Activated T-cell treated with anti-CD3 and anti-CD28 coated beads, Interleukin-2, amount 50 U/mL, for 72 hours (primary cell): Measurements from ENCODE around the gene SCN2B. TPM values are rescaled to one million over a fixed set of nuclear protein-coding genes. Genes with fewer than 3 reads are reported as not detected.

Experiments
- ATAC-seq, 2 donors: fragments of 150-1000 bp; cut with Tn5 transposase; replicated peaks in 1 of 2; 2 replicates each; pipeline ENCODE4 v1.10.0; 2021; ENCODE audit warnings: moderate library complexity in 2 of 2, mild to moderate bottlenecking in 1 of 2
- DNase-seq, 2 donors: peaks; one replicate each; pipeline ENCODE4 v3.0.0; 2021 to 2022; ENCODE audit warnings: mixed read lengths in 1 of 2
- H3K27ac Mint-ChIP-seq: one replicate; pipeline ENCODE4 v1.8.0; 2022; ENCODE audit warnings: mild to moderate bottlenecking, moderate library complexity, mixed read lengths
- H3K27me3 Mint-ChIP-seq: one replicate; pipeline ENCODE4 v1.8.0; 2022; ENCODE audit warnings: low read depth, mixed read lengths
- H3K36me3 Mint-ChIP-seq, 2 donors: one replicate each; pipeline ENCODE4 v1.8.0; 2022; ENCODE audit warnings: mixed read lengths in 2 of 2, mild to moderate bottlenecking in 1 of 2; ENCODE audit not compliant: insufficient read depth in 2 of 2
- H3K4me1 Mint-ChIP-seq: one replicate; pipeline ENCODE4 v1.8.0; 2022; ENCODE audit warnings: low read depth, mixed read lengths
- H3K4me3 Mint-ChIP-seq, 2 donors: one replicate each; pipeline ENCODE4 v1.8.0; 2022; ENCODE audit warnings: mild to moderate bottlenecking in 2 of 2, mixed read lengths in 2 of 2, moderate library complexity in 2 of 2
- H3K9me3 Mint-ChIP-seq, 2 donors: one replicate each; pipeline ENCODE4 v1.8.0; 2022; ENCODE audit warnings: mixed read lengths in 2 of 2
- total RNA-seq, 2 donors: library from RNA; stranded (reverse); gene quantifications; one replicate each; pipeline ENCODE4 v1.2.3, GENCODE V29; 2022

Gene SCN2B
- total RNA-seq, 2 donors from 2014 or later = not detected

- Mint-ChIP-seq H3K4me3 (no peak overlapping the region), H3K27me3 (peaks cover 14% of the 10 kb centered on the region), H3K9me3 (no peaks in the 10 kb centered on the region), H3K27ac (no peak overlapping the region), H3K4me1 (no peaks in the 10 kb centered on the region), H3K36me3 (no peaks in the 10 kb centered on the region)
- DNase-seq (no peak), ATAC-seq (no peak)
Observed at GRCh38 chr11:118167906-118168305, 8.5 kb downstream of the SCN2B start.

GRCh38 chr11:118167253-118167652 is 9.2 kb downstream of the SCN2B start:
- Mint-ChIP-seq H3K9me3 (no peaks in the 10 kb centered on the region), H3K27ac (no peak overlapping the region), H3K4me1 (no peaks in the 10 kb centered on the region), H3K4me3 (no peak overlapping the region), H3K27me3 (peaks cover 14% of the 10 kb centered on the region), H3K36me3 (no peaks in the 10 kb centered on the region)
- ATAC-seq (no peak), DNase-seq (no peak)

GRCh38 chr11:118166641-118167040 is 9.8 kb downstream of the SCN2B start:
- no peak for DNase-seq
- Mint-ChIP-seq H3K36me3 (no peaks in the 10 kb centered on the region), H3K4me1 (no peaks in the 10 kb centered on the region), H3K4me3 (no peak overlapping the region), H3K9me3 (no peaks in the 10 kb centered on the region), H3K27ac (no peak overlapping the region), H3K27me3 (peaks cover 17% of the 10 kb centered on the region)
- ATAC-seq = no peak

- ATAC-seq = no peak
- peaks cover 22% of the 10 kb centered on the region for H3K27me3 Mint-ChIP-seq
- no peak overlapping the region for H3K27ac Mint-ChIP-seq
Observed at GRCh38 chr11:118164885-118165284, 11.6 kb downstream of the SCN2B start.

GRCh38 chr11:118163494-118163893 is 12.9 kb downstream of the SCN2B start:
- ATAC-seq = no peak
- H3K27ac Mint-ChIP-seq = no peak overlapping the region
- no peaks in the 10 kb centered on the region for H3K36me3 Mint-ChIP-seq
- H3K9me3 Mint-ChIP-seq = no peaks in the 10 kb centered on the region
- H3K4me1 Mint-ChIP-seq = no peaks in the 10 kb centered on the region
- H3K27me3 Mint-ChIP-seq = peaks cover 19% of the 10 kb centered on the region
- H3K4me3 Mint-ChIP-seq = no peak overlapping the region
- DNase-seq = no peak

More at GRCh38 chr11:118164885-118165284, 11.6 kb downstream of the SCN2B start:
- no peak for DNase-seq
- H3K4me3 Mint-ChIP-seq = no peak overlapping the region
- no peaks in the 10 kb centered on the region for H3K4me1 Mint-ChIP-seq
- H3K9me3 Mint-ChIP-seq = no peaks in the 10 kb centered on the region
- no peaks in the 10 kb centered on the region for H3K36me3 Mint-ChIP-seq

GRCh38 chr11:118162846-118163245 is 13.6 kb downstream of the SCN2B start:
- peaks cover 24% of the 10 kb centered on the region for H3K27me3 Mint-ChIP-seq
- no peaks in the 10 kb centered on the region for H3K4me1 Mint-ChIP-seq
- no peak overlapping the region for H3K4me3 Mint-ChIP-seq
- DNase-seq (no peak), ATAC-seq (no peak)
- H3K36me3 Mint-ChIP-seq = no peaks in the 10 kb centered on the region
- no peak overlapping the region for H3K27ac Mint-ChIP-seq
- no peaks in the 10 kb centered on the region for H3K9me3 Mint-ChIP-seq

- no peaks in the 10 kb centered on the region for H3K36me3 Mint-ChIP-seq
- H3K4me1 Mint-ChIP-seq = peaks cover 3% of the 10 kb centered on the region
- H3K4me3 Mint-ChIP-seq = no peak overlapping the region
- peaks cover 34% of the 10 kb centered on the region for H3K27me3 Mint-ChIP-seq
- ATAC-seq = no peak
- no peaks in the 10 kb centered on the region for H3K9me3 Mint-ChIP-seq
- DNase-seq = no peak
- no peak overlapping the region for H3K27ac Mint-ChIP-seq
Observed at GRCh38 chr11:118161786-118162185, 14.7 kb downstream of the SCN2B start.

GRCh38 chr11:118157186-118157895 is 19.1 kb downstream of the SCN2B start:
- Mint-ChIP-seq H3K4me3 (no peak overlapping the region), H3K36me3 (peaks cover 0 to 2% of the 10 kb centered on the region in 2 donors), H3K9me3 (no peaks in the 10 kb centered on the region), H3K27me3 (peaks cover 63% of the 10 kb centered on the region), H3K27ac (no peak overlapping the region), H3K4me1 (peaks cover 19% of the 10 kb centered on the region)
- DNase-seq = no peak
- no peak for ATAC-seq

GRCh38 chr11:118156531-118157185 is 19.8 kb downstream of the SCN2B start:
- DNase-seq = peak; percentile 19 to 38
- H3K9me3 Mint-ChIP-seq = no peaks in the 10 kb centered on the region
- ATAC-seq = peak; percentile 41 to 58
- peaks cover 19% of the 10 kb centered on the region for H3K4me1 Mint-ChIP-seq
- peaks cover 66% of the 10 kb centered on the region for H3K27me3 Mint-ChIP-seq
- H3K36me3 Mint-ChIP-seq = peaks cover 0 to 2% of the 10 kb centered on the region in 2 donors
- peak overlapping the region in 1 of 2 donors; percentile 54 for H3K4me3 Mint-ChIP-seq
- no peak overlapping the region for H3K27ac Mint-ChIP-seq

- H3K4me3 Mint-ChIP-seq = no peak overlapping the region
- no peaks in the 10 kb centered on the region for H3K9me3 Mint-ChIP-seq
- peaks cover 66% of the 10 kb centered on the region for H3K27me3 Mint-ChIP-seq
- ATAC-seq (no peak), DNase-seq (no peak)
- H3K27ac Mint-ChIP-seq = no peak overlapping the region
- peaks cover 19% of the 10 kb centered on the region for H3K4me1 Mint-ChIP-seq
- peaks cover 0 to 2% of the 10 kb centered on the region in 2 donors for H3K36me3 Mint-ChIP-seq
Observed at GRCh38 chr11:118155776-118156530, 20.5 kb downstream of the SCN2B start.

- peaks cover 0 to 2% of the 10 kb centered on the region in 2 donors for H3K36me3 Mint-ChIP-seq
Observed at GRCh38 chr11:118154641-118155040, 21.8 kb downstream of the SCN2B start.

GRCh38 chr11:118153976-118154375 is 22.5 kb downstream of the SCN2B start:
- H3K36me3 Mint-ChIP-seq = peaks cover 0 to 2% of the 10 kb centered on the region in 2 donors
- DNase-seq (no peak), ATAC-seq (no peak)
- no peak overlapping the region for H3K27ac Mint-ChIP-seq
- no peaks in the 10 kb centered on the region for H3K9me3 Mint-ChIP-seq
- H3K27me3 Mint-ChIP-seq = peaks cover 78% of the 10 kb centered on the region
- H3K4me3 Mint-ChIP-seq = peak overlapping the region; percentile 46 to 82
- H3K4me1 Mint-ChIP-seq = peaks cover 19% of the 10 kb centered on the region

More at GRCh38 chr11:118154641-118155040, 21.8 kb downstream of the SCN2B start:
- H3K9me3 Mint-ChIP-seq = no peaks in the 10 kb centered on the region
- no peak for DNase-seq
- H3K4me3 Mint-ChIP-seq = no peak overlapping the region
- ATAC-seq = no peak
- peaks cover 19% of the 10 kb centered on the region for H3K4me1 Mint-ChIP-seq
- no peak overlapping the region for H3K27ac Mint-ChIP-seq
- H3K27me3 Mint-ChIP-seq = peaks cover 78% of the 10 kb centered on the region

GRCh38 chr11:118153516-118153915 is 22.9 kb downstream of the SCN2B start:
- peaks cover 19% of the 10 kb centered on the region for H3K4me1 Mint-ChIP-seq
- H3K36me3 Mint-ChIP-seq = peaks cover 0 to 2% of the 10 kb centered on the region in 2 donors
- peak overlapping the region; percentile 46 to 82 for H3K4me3 Mint-ChIP-seq
- H3K9me3 Mint-ChIP-seq = no peaks in the 10 kb centered on the region
- H3K27me3 Mint-ChIP-seq = peaks cover 78% of the 10 kb centered on the region
- DNase-seq (no peak), ATAC-seq (no peak)
- H3K27ac Mint-ChIP-seq = no peak overlapping the region
